OCI-LY7 (cell line): ENCODE measurements around the gene RGPD5.
"Not testable (repeated sequence)": the region's sequence is repeated elsewhere in the genome, so short reads cannot be mapped to it uniquely, and the experiment has no call there.

Experiments
- EZH2phosphoT487 ChIP-seq: fragments of 200-600 bp; sonication (generic); IDR thresholded peaks from 2 replicates; pipeline ENCODE4 v1.6.1; 2018; ENCODE audit warnings: low read depth, borderline replicate concordance, mild to moderate bottlenecking, mixed run types, antibody characterized with exemption, low read length, moderate library complexity, mixed read lengths
- TF ChIP-seq, protein P1 (sequence below): fragments of 200-600 bp; sonication (generic); conservative IDR thresholded peaks from 2 replicates; pipeline ENCODE4 v1.5.1; 2014; ENCODE audit warnings: mild to moderate bottlenecking, antibody characterized with exemption, low read length, moderate library complexity, mixed read lengths

GRCh38 chr2:109893736-109894135 is 99.6 kb downstream of the RGPD5 start:
- TF ChIP-seq, protein P1, sequence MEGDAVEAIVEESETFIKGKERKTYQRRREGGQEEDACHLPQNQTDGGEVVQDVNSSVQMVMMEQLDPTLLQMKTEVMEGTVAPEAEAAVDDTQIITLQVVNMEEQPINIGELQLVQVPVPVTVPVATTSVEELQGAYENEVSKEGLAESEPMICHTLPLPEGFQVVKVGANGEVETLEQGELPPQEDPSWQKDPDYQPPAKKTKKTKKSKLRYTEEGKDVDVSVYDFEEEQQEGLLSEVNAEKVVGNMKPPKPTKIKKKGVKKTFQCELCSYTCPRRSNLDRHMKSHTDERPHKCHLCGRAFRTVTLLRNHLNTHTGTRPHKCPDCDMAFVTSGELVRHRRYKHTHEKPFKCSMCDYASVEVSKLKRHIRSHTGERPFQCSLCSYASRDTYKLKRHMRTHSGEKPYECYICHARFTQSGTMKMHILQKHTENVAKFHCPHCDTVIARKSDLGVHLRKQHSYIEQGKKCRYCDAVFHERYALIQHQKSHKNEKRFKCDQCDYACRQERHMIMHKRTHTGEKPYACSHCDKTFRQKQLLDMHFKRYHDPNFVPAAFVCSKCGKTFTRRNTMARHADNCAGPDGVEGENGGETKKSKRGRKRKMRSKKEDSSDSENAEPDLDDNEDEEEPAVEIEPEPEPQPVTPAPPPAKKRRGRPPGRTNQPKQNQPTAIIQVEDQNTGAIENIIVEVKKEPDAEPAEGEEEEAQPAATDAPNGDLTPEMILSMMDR = not testable (repeated sequence)
- TF ChIP-seq EZH2phosphoT487 = not testable (repeated sequence)
